ENCODE data around the gene MED16.
"Not testable (repeated sequence)": the region's sequence is repeated elsewhere in the genome, so short reads cannot be mapped to it uniquely, and the experiment has no call there.

The MED16 gene

DNA sequence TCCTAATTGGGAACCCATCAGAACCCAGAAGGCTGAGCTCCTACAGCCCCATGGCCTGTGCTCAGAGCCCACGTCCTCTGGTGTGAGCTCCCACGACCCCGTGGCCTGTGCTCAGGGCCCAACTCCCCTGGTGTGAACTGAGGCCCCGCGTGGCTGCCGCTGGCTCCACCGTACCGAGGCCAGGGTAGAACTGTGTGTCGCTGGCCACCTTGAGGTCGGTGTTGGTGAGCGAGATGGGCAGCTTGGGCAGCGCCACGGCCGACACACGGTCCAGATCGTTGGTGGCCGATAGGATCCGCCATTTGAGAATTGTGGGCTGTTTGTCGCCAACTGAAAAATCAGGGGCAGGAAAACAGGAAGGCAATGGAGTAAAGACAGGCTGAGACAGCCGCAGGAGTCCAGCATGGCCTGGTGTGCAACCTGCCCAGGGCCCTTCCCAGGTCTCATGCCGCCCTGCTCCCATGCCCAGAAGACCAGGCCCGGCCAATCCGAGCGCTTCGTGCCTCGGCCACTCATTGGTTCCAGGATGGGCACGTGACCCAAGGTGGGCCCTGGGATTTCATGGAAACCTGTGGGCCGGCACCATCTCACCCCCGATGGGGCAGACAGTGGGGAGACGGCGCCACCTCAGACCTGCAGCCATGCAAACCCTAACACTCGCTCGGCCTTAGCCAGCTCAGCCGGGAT, 11.5 kb downstream of the MED16 start:
- TF ChIP-seq, protein P1, sequence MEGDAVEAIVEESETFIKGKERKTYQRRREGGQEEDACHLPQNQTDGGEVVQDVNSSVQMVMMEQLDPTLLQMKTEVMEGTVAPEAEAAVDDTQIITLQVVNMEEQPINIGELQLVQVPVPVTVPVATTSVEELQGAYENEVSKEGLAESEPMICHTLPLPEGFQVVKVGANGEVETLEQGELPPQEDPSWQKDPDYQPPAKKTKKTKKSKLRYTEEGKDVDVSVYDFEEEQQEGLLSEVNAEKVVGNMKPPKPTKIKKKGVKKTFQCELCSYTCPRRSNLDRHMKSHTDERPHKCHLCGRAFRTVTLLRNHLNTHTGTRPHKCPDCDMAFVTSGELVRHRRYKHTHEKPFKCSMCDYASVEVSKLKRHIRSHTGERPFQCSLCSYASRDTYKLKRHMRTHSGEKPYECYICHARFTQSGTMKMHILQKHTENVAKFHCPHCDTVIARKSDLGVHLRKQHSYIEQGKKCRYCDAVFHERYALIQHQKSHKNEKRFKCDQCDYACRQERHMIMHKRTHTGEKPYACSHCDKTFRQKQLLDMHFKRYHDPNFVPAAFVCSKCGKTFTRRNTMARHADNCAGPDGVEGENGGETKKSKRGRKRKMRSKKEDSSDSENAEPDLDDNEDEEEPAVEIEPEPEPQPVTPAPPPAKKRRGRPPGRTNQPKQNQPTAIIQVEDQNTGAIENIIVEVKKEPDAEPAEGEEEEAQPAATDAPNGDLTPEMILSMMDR (IDR thresholded peaks at IDR 0.05; ENCODE audit: low read depth, low read length, missing control alignments): no peak
- H3K4me3 ChIP-seq (replicated peaks; ENCODE audit: low read depth, low read length): no peak overlapping the region
- DNase-seq (ENCODE audit: extremely low read depth, low read depth): no peak

DNA sequence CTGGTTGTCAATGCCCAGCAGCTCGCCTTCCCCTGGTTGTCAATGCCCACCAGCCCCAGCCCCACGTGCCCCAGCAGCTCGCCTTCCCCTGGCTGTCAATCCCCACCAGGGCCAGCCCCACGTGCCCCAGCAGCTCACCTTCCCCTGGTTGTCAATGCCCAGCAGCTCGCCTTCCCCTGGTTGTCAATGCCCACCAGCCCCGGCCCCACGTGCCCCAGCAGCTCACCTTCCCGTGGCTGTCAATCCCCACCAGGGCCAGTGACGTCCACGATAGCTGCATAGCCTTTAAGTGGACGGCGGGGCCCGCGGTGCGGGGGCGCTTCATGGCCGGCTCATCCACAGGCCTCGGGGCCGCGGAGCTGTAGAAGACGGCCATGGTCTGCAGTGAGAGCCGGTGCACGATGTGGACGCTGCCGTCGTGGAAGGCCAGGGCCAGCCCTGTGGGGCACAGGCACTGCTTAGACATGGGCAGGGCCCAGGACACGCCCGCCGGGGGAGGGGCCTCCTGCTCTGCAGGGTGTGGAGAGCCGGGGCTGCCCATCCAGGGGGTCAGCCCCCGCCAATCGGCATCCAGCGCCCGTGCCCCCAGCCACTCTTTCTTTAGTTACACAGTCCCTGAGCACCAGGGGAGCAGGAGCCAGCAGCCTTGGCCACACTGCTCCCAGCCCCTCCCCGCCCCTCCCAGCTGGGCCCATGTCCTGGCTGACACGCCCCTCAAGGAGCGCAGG, 13.1 kb downstream of the MED16 start:
- TF ChIP-seq, protein P1 (IDR thresholded peaks at IDR 0.05; ENCODE audit: low read depth, low read length, missing control alignments): no peak
- DNase-seq (ENCODE audit: extremely low read depth, low read depth): no peak
- H3K4me3 ChIP-seq (replicated peaks; ENCODE audit: low read depth, low read length): no peak overlapping the region

- H3K4me3 ChIP-seq (replicated peaks; ENCODE audit: low read depth, low read length): not testable (repeated sequence)
Measured at GRCh38 chr19:878751-879561, 14.0 kb downstream of the MED16 start.

GRCh38 chr19:877992-878660, 14.9 kb downstream of the MED16 start:
- H3K4me3 ChIP-seq (replicated peaks; ENCODE audit: low read depth, low read length); DNase-seq (ENCODE audit: extremely low read depth, low read depth): not testable (repeated sequence)

More at GRCh38 chr19:878751-879561, 14.0 kb downstream of the MED16 start:
- not testable (repeated sequence) for DNase-seq (ENCODE audit: extremely low read depth, low read depth)

- no peak overlapping the region for H3K4me3 ChIP-seq (replicated peaks; ENCODE audit: low read depth, low read length)
- TF ChIP-seq, protein P1 (IDR thresholded peaks at IDR 0.05; ENCODE audit: low read depth, low read length, missing control alignments): no peak
- no peak for DNase-seq (ENCODE audit: extremely low read depth, low read depth)
Measured at GRCh38 chr19:876780-877314, 16.1 kb downstream of the MED16 start.

DNA sequence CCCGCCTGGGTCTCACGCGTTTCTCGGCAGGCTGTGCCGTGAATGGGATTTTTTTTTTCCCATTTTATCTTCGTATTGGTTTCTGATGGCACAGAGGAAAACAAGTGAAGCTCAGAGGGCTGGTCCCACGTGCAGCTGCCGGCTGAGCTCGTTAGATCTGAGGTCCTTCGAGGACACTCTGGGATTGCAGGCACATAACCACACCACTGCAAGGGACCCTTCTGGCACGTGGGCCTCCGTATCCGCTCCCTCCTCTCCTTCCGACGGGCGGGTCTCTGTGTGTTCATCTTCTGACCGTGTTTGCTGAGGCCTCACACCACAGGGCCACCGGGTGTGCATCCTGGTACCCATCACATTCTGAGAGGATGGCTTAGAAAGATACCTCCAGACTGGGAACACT, 16.9 kb downstream of the MED16 start:
- TF ChIP-seq, protein P1 (IDR thresholded peaks at IDR 0.05; ENCODE audit: low read depth, low read length, missing control alignments): no peak
- DNase-seq (ENCODE audit: extremely low read depth, low read depth): no peak

GRCh38 chr19:875265-875879, 17.6 kb downstream of the MED16 start:
- DNase-seq (ENCODE audit: extremely low read depth, low read depth): no peak
- TF ChIP-seq, protein P1 (IDR thresholded peaks at IDR 0.05; ENCODE audit: low read depth, low read length, missing control alignments): no peak
- H3K4me3 ChIP-seq (replicated peaks; ENCODE audit: low read depth, low read length): no peak overlapping the region

More for the DNA sequence above, 16.9 kb downstream of the MED16 start:
- H3K4me3 ChIP-seq (replicated peaks; ENCODE audit: low read depth, low read length): no peak overlapping the region
